NK-92 (cell line): ENCODE data around the gene UVSSA.
"Not testable (repeated sequence)": the region's sequence is repeated elsewhere in the genome, so short reads cannot be mapped to it uniquely, and the experiment has no call there.

ENCODE experiments used
- DNase-seq: peaks from one replicate; lab custom pipeline; 2025; ENCODE audit not compliant: unreplicated experiment; lab: John Stamatoyannopoulos, UW

Gene UVSSA

GRCh38 chr4:1362521-1362920, 15.5 kb downstream of the UVSSA start:
- DNase-seq = no peak

GRCh38 chr4:1363513-1363912, 16.5 kb downstream of the UVSSA start:
- DNase-seq = no peak

GRCh38 chr4:1364217-1364616, 17.2 kb downstream of the UVSSA start:
- DNase-seq = no peak

GRCh38 chr4:1364748-1365147, 17.7 kb downstream of the UVSSA start:
- no peak for DNase-seq

- no peak for DNase-seq
These were observed 18.5 kb downstream of the UVSSA start for GRCh38 chr4:1365271-1366178.

- no peak for DNase-seq
These were observed 19.6 kb downstream of the UVSSA start for GRCh38 chr4:1366371-1367229.

- DNase-seq = no peak
These were observed 20.4 kb downstream of the UVSSA start for GRCh38 chr4:1367230-1367935.

GRCh38 chr4:1367936-1368289, 20.9 kb downstream of the UVSSA start:
- DNase-seq = no peak

- DNase-seq = no peak
These were observed 21.5 kb downstream of the UVSSA start for GRCh38 chr4:1368421-1369090.

- DNase-seq = no peak
These were observed 22.1 kb downstream of the UVSSA start for GRCh38 chr4:1369091-1369450.

GRCh38 chr4:1369479-1370079, 22.6 kb downstream of the UVSSA start:
- no peak for DNase-seq

GRCh38 chr4:1370321-1371124, 23.5 kb downstream of the UVSSA start:
- DNase-seq = no peak

GRCh38 chr4:1371176-1372165, 24.5 kb downstream of the UVSSA start:
- no peak for DNase-seq

- not testable (repeated sequence) for DNase-seq
These were observed 25.6 kb downstream of the UVSSA start for GRCh38 chr4:1372576-1372975.

GRCh38 chr4:1373892-1374705, 27.1 kb downstream of the UVSSA start:
- DNase-seq = no peak

- no peak for DNase-seq
These were observed 27.7 kb downstream of the UVSSA start for GRCh38 chr4:1374706-1375045.

- DNase-seq = no peak
These were observed 28.2 kb downstream of the UVSSA start for GRCh38 chr4:1375051-1375721.
